HepG2 (cell line): ENCODE data around the gene ABHD6.

Source experiments
- EZH2 ChIP-seq: conservative IDR thresholded peaks from 2 replicates; pipeline ENCODE4 v1.6.1; 2012; ENCODE audit warnings: mild to moderate bottlenecking, low read depth, low read length, moderate library complexity
- KLF11 ChIP-seq: IDR thresholded peaks from 2 replicates; pipeline ENCODE4 v1.6.1; 2016; ENCODE audit warnings: missing compliant biosample characterization
- PHF8 ChIP-seq: sonication (generic); formaldehyde crosslinking; IDR thresholded peaks from 2 replicates; pipeline ENCODE4 v1.5.0; 2020; ENCODE audit warnings: missing genetic modification reagents
- SRSF9 ChIP-seq: fragments of 200-400 bp; formaldehyde crosslinking; IDR thresholded peaks from 2 replicates; pipeline ENCODE4 v1.6.1; 2018; ENCODE audit warnings: borderline replicate concordance, mild to moderate bottlenecking, low read depth, low read length; ENCODE audit not compliant: insufficient read depth, poor library complexity, severe bottlenecking
- TAF1 ChIP-seq: sonication (generic); formaldehyde crosslinking; IDR thresholded peaks from 2 replicates; pipeline ENCODE4 v1.4.0; 2020; ENCODE audit warnings: missing genetic modification reagents
- YY1 ChIP-seq: IDR thresholded peaks from 2 replicates; pipeline ENCODE4 v1.6.1; 2011; ENCODE audit warnings: low read length, low read depth, moderate library complexity, mild to moderate bottlenecking; ENCODE audit not compliant: insufficient read depth, insufficient replicate concordance
- ZNF292 ChIP-seq: sonication (generic); formaldehyde crosslinking; IDR thresholded peaks from 2 replicates; pipeline ENCODE4 v1.8.1; 2022; ENCODE audit warnings: mild to moderate bottlenecking, low read depth, missing genetic modification reagents, borderline replicate concordance
- TF ChIP-seq, protein P1 (sequence below): sonication (generic); formaldehyde crosslinking; IDR thresholded peaks from 2 replicates; pipeline ENCODE4 v1.5.0; 2020; ENCODE audit warnings: mild to moderate bottlenecking, missing genetic modification reagents, moderate library complexity
- TF ChIP-seq, protein P2 (sequence below): sonication (generic); formaldehyde crosslinking; conservative IDR thresholded peaks from 2 replicates; pipeline ENCODE4 v1.5.0; 2020; ENCODE audit warnings: missing genetic modification reagents
- TF ChIP-seq, protein P3 (sequence below): IDR thresholded peaks from 2 replicates; pipeline ENCODE4 v1.6.1; 2016; ENCODE audit warnings: low read depth, borderline replicate concordance
- TF ChIP-seq, protein P4 (sequence below): sonication (generic); formaldehyde crosslinking; IDR thresholded peaks from 2 replicates; pipeline ENCODE4 v1.9.0; 2021; ENCODE audit warnings: missing genetic modification reagents, borderline replicate concordance
- TF ChIP-seq, protein P5 (sequence below), 2 experiments: fragments of 450-650 bp in 1 of 2; sonication (generic) in 1 of 2; formaldehyde crosslinking; IDR thresholded peaks; 2 replicates each; pipeline versions ENCODE4 v1.5.0 to v1.8.0; 2020 to 2022; ENCODE audit warnings: mild to moderate bottlenecking in 1 of 2, missing genetic modification reagents in 1 of 2

DNA sequence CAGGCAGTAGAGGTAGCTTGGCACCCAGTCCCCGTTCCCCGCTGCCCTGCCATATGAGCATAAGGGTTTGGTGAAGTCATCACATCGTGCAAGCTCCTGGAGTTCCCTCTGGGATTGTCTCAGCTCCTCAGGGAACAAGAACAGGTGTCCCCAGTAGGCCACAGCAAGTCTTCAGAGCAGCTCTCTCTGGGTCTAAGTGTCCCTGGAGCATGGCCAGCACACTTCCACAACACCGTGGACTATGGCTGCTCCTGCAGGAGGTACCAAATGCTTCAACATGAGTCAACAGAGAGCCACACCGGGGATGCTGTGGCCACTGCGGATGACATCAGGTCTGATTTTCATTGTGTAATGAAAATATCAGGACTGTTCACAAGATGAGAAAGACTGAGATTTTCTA, 23.1 kb downstream of the ABHD6 start:
- TF ChIP-seq, protein P1, sequence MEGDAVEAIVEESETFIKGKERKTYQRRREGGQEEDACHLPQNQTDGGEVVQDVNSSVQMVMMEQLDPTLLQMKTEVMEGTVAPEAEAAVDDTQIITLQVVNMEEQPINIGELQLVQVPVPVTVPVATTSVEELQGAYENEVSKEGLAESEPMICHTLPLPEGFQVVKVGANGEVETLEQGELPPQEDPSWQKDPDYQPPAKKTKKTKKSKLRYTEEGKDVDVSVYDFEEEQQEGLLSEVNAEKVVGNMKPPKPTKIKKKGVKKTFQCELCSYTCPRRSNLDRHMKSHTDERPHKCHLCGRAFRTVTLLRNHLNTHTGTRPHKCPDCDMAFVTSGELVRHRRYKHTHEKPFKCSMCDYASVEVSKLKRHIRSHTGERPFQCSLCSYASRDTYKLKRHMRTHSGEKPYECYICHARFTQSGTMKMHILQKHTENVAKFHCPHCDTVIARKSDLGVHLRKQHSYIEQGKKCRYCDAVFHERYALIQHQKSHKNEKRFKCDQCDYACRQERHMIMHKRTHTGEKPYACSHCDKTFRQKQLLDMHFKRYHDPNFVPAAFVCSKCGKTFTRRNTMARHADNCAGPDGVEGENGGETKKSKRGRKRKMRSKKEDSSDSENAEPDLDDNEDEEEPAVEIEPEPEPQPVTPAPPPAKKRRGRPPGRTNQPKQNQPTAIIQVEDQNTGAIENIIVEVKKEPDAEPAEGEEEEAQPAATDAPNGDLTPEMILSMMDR, result no peak
- TF ChIP-seq, protein P2, sequence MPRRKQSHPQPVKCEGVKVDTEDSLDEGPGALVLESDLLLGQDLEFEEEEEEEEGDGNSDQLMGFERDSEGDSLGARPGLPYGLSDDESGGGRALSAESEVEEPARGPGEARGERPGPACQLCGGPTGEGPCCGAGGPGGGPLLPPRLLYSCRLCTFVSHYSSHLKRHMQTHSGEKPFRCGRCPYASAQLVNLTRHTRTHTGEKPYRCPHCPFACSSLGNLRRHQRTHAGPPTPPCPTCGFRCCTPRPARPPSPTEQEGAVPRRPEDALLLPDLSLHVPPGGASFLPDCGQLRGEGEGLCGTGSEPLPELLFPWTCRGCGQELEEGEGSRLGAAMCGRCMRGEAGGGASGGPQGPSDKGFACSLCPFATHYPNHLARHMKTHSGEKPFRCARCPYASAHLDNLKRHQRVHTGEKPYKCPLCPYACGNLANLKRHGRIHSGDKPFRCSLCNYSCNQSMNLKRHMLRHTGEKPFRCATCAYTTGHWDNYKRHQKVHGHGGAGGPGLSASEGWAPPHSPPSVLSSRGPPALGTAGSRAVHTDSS (CRISPR knock-in tag), result no peak
- TF ChIP-seq YY1 (no peak), ZNF292 (CRISPR knock-in tag) (no peak), KLF11 (CRISPR knock-in tag) (no peak), EZH2 (no peak), PHF8 (CRISPR knock-in tag) (no peak), SRSF9 (no peak), TAF1 (no peak)
- TF ChIP-seq, protein P3, sequence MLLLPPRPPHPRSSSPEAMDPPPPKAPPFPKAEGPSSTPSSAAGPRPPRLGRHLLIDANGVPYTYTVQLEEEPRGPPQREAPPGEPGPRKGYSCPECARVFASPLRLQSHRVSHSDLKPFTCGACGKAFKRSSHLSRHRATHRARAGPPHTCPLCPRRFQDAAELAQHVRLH (CRISPR knock-in tag), result no peak
- TF ChIP-seq, protein P4, sequence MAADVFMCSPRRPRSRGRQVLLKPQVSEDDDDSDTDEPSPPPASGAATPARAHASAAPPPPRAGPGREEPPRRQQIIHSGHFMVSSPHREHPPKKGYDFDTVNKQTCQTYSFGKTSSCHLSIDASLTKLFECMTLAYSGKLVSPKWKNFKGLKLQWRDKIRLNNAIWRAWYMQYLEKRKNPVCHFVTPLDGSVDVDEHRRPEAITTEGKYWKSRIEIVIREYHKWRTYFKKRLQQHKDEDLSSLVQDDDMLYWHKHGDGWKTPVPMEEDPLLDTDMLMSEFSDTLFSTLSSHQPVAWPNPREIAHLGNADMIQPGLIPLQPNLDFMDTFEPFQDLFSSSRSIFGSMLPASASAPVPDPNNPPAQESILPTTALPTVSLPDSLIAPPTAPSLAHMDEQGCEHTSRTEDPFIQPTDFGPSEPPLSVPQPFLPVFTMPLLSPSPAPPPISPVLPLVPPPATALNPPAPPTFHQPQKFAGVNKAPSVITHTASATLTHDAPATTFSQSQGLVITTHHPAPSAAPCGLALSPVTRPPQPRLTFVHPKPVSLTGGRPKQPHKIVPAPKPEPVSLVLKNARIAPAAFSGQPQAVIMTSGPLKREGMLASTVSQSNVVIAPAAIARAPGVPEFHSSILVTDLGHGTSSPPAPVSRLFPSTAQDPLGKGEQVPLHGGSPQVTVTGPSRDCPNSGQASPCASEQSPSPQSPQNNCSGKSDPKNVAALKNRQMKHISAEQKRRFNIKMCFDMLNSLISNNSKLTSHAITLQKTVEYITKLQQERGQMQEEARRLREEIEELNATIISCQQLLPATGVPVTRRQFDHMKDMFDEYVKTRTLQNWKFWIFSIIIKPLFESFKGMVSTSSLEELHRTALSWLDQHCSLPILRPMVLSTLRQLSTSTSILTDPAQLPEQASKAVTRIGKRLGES (CRISPR knock-in tag), result no peak
- TF ChIP-seq, protein P5, sequence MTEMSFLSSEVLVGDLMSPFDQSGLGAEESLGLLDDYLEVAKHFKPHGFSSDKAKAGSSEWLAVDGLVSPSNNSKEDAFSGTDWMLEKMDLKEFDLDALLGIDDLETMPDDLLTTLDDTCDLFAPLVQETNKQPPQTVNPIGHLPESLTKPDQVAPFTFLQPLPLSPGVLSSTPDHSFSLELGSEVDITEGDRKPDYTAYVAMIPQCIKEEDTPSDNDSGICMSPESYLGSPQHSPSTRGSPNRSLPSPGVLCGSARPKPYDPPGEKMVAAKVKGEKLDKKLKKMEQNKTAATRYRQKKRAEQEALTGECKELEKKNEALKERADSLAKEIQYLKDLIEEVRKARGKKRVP (CRISPR knock-in tag; IDR thresholded peaks at IDR 0.05), result no peak
